Ishikawa (cell line): Measurements from ENCODE around the gene ISLR.

Source experiments
- EGR1 ChIP-seq: IDR thresholded peaks from 2 replicates; pipeline ENCODE4 v1.6.1; 2012
- REST ChIP-seq: IDR thresholded peaks from 2 replicates; pipeline ENCODE4 v1.6.1; 2012; ENCODE audit warnings: low read depth, mild to moderate bottlenecking
- TEAD4 ChIP-seq: IDR thresholded peaks from 2 replicates; pipeline ENCODE4 v1.6.1; 2012
- ZBTB7A ChIP-seq: IDR thresholded peaks from 2 replicates; pipeline ENCODE4 v1.6.1; 2012; ENCODE audit warnings: low read depth

- TF ChIP-seq TEAD4 (no peak), ZBTB7A (no peak), REST (no peak), EGR1 (no peak)
Measured at GRCh38 chr15:74155766-74156417, 17.6 kb upstream of the ISLR start.
